ENCODE measurements around the gene ADCY1. TPM values are rescaled to one million over a fixed set of nuclear protein-coding genes. Genes with fewer than 3 reads are reported as not detected.

The ADCY1 gene
- total RNA-seq, 2 experiments from 2014 or later: 0.03 TPM; not detected in 1

DNA sequence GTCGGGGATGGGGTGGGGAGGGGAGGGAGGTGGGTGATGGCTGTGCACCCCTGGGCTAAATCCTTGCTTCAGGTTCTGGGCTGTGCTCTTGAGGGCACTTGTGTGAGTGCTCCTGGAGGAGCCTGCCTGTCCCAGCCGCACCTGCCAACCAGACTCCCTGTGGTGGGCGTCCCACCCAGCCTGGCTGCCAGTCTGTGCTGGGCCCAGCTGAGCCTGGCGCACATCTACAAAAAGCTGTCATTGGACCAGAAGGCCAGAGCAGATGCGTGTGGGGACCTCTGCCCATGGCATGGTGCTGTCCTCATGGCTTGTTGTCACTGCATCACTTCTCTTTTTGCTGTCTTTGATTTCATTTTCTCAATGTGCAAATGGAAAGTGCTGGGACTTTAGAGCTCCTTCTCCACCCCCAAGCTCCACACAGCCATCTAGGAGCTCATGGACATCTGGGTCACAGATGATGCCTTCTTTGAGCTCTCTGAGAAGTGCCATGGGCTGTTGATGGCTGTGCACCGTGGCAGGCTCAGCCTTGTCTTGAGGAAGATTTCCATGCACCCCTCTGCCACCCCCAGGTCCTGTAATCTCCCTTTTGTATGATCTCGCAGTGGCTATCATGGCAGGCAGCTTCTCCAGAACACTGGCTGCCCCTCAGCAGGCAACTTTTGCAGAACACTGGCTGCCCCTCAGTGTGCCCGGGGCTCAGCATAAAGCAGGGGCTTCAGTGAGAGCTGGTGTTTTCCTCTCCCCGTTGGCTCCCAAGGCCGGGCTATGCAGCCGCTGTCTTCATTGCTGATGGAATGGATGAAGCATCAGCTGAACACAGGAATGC is 83.9 kb downstream of the ADCY1 start:
- H3K4me1 ChIP-seq (ENCODE audit: insufficient read depth, low read length): no peaks in the 10 kb centered on the region
- no peaks in the 10 kb centered on the region for H3K27me3 Mint-ChIP-seq
- no peak overlapping the region for H3K4me3 ChIP-seq (ENCODE audit: low read length)
- no peak overlapping the region for H3K27ac ChIP-seq (ENCODE audit: low read depth in 1 of 2, low read length in 2 of 2)
- POLR2A ChIA-PET: no interaction called here
- DNase-seq (no peak), ATAC-seq (ENCODE audit: poor library complexity) (no peak)
- H3K36me3 ChIP-seq (ENCODE audit: insufficient read depth, low read length): no peaks in the 10 kb centered on the region
- H3K27ac Mint-ChIP-seq: no peak overlapping the region
- H3K4me3 Mint-ChIP-seq: no peak overlapping the region
- CTCF ChIA-PET: no interaction called here
- H3K9me3 Mint-ChIP-seq: no peaks in the 10 kb centered on the region
- H3K27me3 ChIP-seq (ENCODE audit: control insufficient read depth in 1 of 2, insufficient read depth in 2 of 2, low read length in 2 of 2): no peaks in the 10 kb centered on the region
- intact Hi-C loops (cut with DNase I, micrococcal nuclease): no loop called here
- H3K4me1 Mint-ChIP-seq (ENCODE audit: low read depth): no peaks in the 10 kb centered on the region
- H3K9me3 ChIP-seq (ENCODE audit: control insufficient read depth in 1 of 2, insufficient read depth in 1 of 2, low read length in 2 of 2): peaks cover 0 to 8% of the 10 kb centered on the region in 2 experiments
- H3K36me3 Mint-ChIP-seq (ENCODE audit: low read depth): no peaks in the 10 kb centered on the region
- TF ChIP-seq CTCF (IDR thresholded peaks at IDR 0.05): no peak

GRCh38 chr7:45658716-45659495 is 84.7 kb downstream of the ADCY1 start:
- Mint-ChIP-seq H3K4me3 (no peak overlapping the region), H3K27ac (no peak overlapping the region), H3K9me3 (no peaks in the 10 kb centered on the region), H3K4me1 (ENCODE audit: low read depth) (no peaks in the 10 kb centered on the region), H3K36me3 (ENCODE audit: low read depth) (no peaks in the 10 kb centered on the region), H3K27me3 (no peaks in the 10 kb centered on the region)
- ATAC-seq (ENCODE audit: poor library complexity) (no peak), DNase-seq (no peak)
- Histone ChIP-seq H3K36me3 (ENCODE audit: insufficient read depth, low read length) (no peaks in the 10 kb centered on the region), H3K4me1 (ENCODE audit: insufficient read depth, low read length) (no peaks in the 10 kb centered on the region), H3K9me3 (ENCODE audit: control insufficient read depth in 1 of 2, insufficient read depth in 1 of 2, low read length in 2 of 2) (peaks cover 0 to 13% of the 10 kb centered on the region in 2 experiments), H3K4me3 (ENCODE audit: low read length) (no peak overlapping the region), H3K27ac (ENCODE audit: low read depth in 1 of 2, low read length in 2 of 2) (no peak overlapping the region), H3K27me3 (ENCODE audit: control insufficient read depth in 1 of 2, insufficient read depth in 2 of 2, low read length in 2 of 2) (no peaks in the 10 kb centered on the region)
- POLR2A ChIA-PET: no interaction called here
- no peak for TF ChIP-seq CTCF (IDR thresholded peaks at IDR 0.05)
- CTCF ChIA-PET: no interaction called here
- intact Hi-C loops (cut with DNase I, micrococcal nuclease): no loop called here

- no peaks in the 10 kb centered on the region for H3K36me3 Mint-ChIP-seq (ENCODE audit: low read depth)
- ChIA-PET POLR2A (no interaction called here), CTCF (no interaction called here)
Observed at GRCh38 chr7:45659496-45660139, 85.5 kb downstream of the ADCY1 start.

More at GRCh38 chr7:45659496-45660139, 85.5 kb downstream of the ADCY1 start:
- no peak for TF ChIP-seq CTCF (IDR thresholded peaks at IDR 0.05)
- Histone ChIP-seq H3K27ac (ENCODE audit: low read depth in 1 of 2, low read length in 2 of 2) (no peak overlapping the region), H3K36me3 (ENCODE audit: insufficient read depth, low read length) (no peaks in the 10 kb centered on the region), H3K4me3 (ENCODE audit: low read length) (no peak overlapping the region), H3K4me1 (ENCODE audit: insufficient read depth, low read length) (no peaks in the 10 kb centered on the region), H3K27me3 (ENCODE audit: control insufficient read depth in 1 of 2, insufficient read depth in 2 of 2, low read length in 2 of 2) (no peaks in the 10 kb centered on the region), H3K9me3 (ENCODE audit: control insufficient read depth in 1 of 2, insufficient read depth in 1 of 2, low read length in 2 of 2) (peaks cover 0 to 13% of the 10 kb centered on the region in 2 experiments)
- intact Hi-C loops (cut with DNase I, micrococcal nuclease): no loop called here
- no peaks in the 10 kb centered on the region for H3K9me3 Mint-ChIP-seq
- H3K27me3 Mint-ChIP-seq: no peaks in the 10 kb centered on the region
- ATAC-seq (ENCODE audit: poor library complexity): no peak
- DNase-seq: no peak
- H3K27ac Mint-ChIP-seq: no peak overlapping the region
- H3K4me3 Mint-ChIP-seq: no peak overlapping the region
- no peaks in the 10 kb centered on the region for H3K4me1 Mint-ChIP-seq (ENCODE audit: low read depth)

All from CD4-positive, alpha-beta T cell (primary cell).